HEK293 (cell line): Measurements from ENCODE around the gene CREM.

ENCODE experiments used
- HOXA7 ChIP-seq: sonication (generic); formaldehyde crosslinking; IDR thresholded peaks from 2 replicates; pipeline ENCODE4 v1.8.1; 2022; ENCODE audit warnings: missing genetic modification reagents, borderline replicate concordance
- KLF8 ChIP-seq: fragments of 450-650 bp; formaldehyde crosslinking; IDR thresholded peaks from 2 replicates; pipeline ENCODE4 v1.5.1; 2016; ENCODE audit warnings: missing biosample characterization, missing genetic modification characterization
- MYNN ChIP-seq: fragments of 450-650 bp; formaldehyde crosslinking; IDR thresholded peaks from 2 replicates; pipeline ENCODE4 v1.5.1; 2016; ENCODE audit warnings: missing biosample characterization, missing genetic modification characterization, borderline replicate concordance
- RBAK ChIP-seq: fragments of 450-650 bp; formaldehyde crosslinking; IDR thresholded peaks from 2 replicates; pipeline ENCODE4 v1.5.1; 2016; ENCODE audit warnings: missing biosample characterization, missing genetic modification characterization
- ZNF132 ChIP-seq: fragments of 450-650 bp; formaldehyde crosslinking; IDR thresholded peaks from 2 replicates; pipeline ENCODE4 v1.5.1; 2017; ENCODE audit warnings: missing biosample characterization, missing genetic modification characterization, borderline replicate concordance
- ZNF23 ChIP-seq: fragments of 450-650 bp; formaldehyde crosslinking; IDR thresholded peaks from 2 replicates; pipeline ENCODE4 v1.5.1; 2016; ENCODE audit warnings: missing biosample characterization, missing genetic modification characterization, borderline replicate concordance
- ZNF433 ChIP-seq: fragments of 450-650 bp; formaldehyde crosslinking; IDR thresholded peaks from 2 replicates; pipeline ENCODE4 v1.5.1; 2016; ENCODE audit warnings: missing biosample characterization, missing genetic modification characterization, low read depth
- ZNF561 ChIP-seq: fragments of 450-650 bp; IDR thresholded peaks from 2 replicates; pipeline ENCODE4 v1.5.1; 2018; ENCODE audit warnings: missing biosample characterization, missing genetic modification characterization, borderline replicate concordance
- ZSCAN16 ChIP-seq: fragments of 450-650 bp; formaldehyde crosslinking; IDR thresholded peaks from 2 replicates; pipeline ENCODE4 v1.5.1; 2016; ENCODE audit warnings: missing biosample characterization, missing genetic modification characterization
- TF ChIP-seq, protein P1 (sequence below): sonication (generic); formaldehyde crosslinking; IDR thresholded peaks from 2 replicates; pipeline ENCODE4 v1.8.1; 2022; ENCODE audit warnings: mild to moderate bottlenecking, moderate library complexity, missing genetic modification reagents
- TF ChIP-seq, protein P2 (sequence below): fragments of 450-650 bp; formaldehyde crosslinking; IDR thresholded peaks from 2 replicates; pipeline ENCODE4 v1.5.1; 2016; ENCODE audit warnings: missing biosample characterization, missing genetic modification characterization
- TF ChIP-seq, protein P3 (sequence below): fragments of 450-650 bp; formaldehyde crosslinking; IDR thresholded peaks from 2 replicates; pipeline ENCODE4 v1.5.1; 2016; ENCODE audit warnings: missing biosample characterization, missing genetic modification characterization

DNA sequence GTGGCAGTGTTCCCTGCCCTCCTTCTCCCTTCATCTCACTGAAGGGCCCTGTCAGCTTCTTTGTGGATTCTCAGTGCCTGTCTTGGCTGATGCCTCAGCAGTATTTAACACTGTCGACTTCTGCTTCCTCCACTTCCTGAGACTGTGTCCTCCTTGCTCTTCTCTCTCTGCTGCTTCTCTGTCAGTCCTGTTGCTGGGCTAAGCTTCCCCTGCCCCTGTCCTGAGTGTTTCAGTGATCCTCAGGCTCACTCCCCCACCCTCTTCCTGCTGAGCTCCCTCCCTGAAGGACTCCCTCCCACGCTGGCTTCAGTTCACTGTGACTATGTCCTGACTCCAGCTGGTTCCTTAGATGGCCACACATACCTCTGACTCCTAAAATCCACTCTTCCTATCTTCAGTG, 64.9 kb downstream of the CREM start:
- TF ChIP-seq ZNF23 (tag by site-specific recombination), result no peak
- TF ChIP-seq, protein P1, sequence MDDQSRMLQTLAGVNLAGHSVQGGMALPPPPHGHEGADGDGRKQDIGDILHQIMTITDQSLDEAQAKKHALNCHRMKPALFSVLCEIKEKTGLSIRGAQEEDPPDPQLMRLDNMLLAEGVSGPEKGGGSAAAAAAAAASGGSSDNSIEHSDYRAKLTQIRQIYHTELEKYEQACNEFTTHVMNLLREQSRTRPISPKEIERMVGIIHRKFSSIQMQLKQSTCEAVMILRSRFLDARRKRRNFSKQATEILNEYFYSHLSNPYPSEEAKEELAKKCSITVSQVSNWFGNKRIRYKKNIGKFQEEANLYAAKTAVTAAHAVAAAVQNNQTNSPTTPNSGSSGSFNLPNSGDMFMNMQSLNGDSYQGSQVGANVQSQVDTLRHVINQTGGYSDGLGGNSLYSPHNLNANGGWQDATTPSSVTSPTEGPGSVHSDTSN (CRISPR knock-in tag), result no peak
- no peak for TF ChIP-seq ZNF561 (tag by site-specific recombination)
- TF ChIP-seq, protein P2, sequence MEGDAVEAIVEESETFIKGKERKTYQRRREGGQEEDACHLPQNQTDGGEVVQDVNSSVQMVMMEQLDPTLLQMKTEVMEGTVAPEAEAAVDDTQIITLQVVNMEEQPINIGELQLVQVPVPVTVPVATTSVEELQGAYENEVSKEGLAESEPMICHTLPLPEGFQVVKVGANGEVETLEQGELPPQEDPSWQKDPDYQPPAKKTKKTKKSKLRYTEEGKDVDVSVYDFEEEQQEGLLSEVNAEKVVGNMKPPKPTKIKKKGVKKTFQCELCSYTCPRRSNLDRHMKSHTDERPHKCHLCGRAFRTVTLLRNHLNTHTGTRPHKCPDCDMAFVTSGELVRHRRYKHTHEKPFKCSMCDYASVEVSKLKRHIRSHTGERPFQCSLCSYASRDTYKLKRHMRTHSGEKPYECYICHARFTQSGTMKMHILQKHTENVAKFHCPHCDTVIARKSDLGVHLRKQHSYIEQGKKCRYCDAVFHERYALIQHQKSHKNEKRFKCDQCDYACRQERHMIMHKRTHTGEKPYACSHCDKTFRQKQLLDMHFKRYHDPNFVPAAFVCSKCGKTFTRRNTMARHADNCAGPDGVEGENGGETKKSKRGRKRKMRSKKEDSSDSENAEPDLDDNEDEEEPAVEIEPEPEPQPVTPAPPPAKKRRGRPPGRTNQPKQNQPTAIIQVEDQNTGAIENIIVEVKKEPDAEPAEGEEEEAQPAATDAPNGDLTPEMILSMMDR (tag by site-specific recombination), result no peak
- TF ChIP-seq HOXA7 (CRISPR knock-in tag), result no peak
- no peak for TF ChIP-seq ZNF433 (tag by site-specific recombination)
- no peak for TF ChIP-seq ZSCAN16 (tag by site-specific recombination)
- no peak for TF ChIP-seq KLF8
- TF ChIP-seq MYNN (tag by site-specific recombination), result no peak
- TF ChIP-seq RBAK, result no peak
- TF ChIP-seq, protein P3, sequence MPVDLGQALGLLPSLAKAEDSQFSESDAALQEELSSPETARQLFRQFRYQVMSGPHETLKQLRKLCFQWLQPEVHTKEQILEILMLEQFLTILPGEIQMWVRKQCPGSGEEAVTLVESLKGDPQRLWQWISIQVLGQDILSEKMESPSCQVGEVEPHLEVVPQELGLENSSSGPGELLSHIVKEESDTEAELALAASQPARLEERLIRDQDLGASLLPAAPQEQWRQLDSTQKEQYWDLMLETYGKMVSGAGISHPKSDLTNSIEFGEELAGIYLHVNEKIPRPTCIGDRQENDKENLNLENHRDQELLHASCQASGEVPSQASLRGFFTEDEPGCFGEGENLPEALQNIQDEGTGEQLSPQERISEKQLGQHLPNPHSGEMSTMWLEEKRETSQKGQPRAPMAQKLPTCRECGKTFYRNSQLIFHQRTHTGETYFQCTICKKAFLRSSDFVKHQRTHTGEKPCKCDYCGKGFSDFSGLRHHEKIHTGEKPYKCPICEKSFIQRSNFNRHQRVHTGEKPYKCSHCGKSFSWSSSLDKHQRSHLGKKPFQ (tag by site-specific recombination), result no peak
- no peak for TF ChIP-seq ZNF132 (tag by site-specific recombination)
